HepG2 (cell line): ENCODE results near the gene CLASRP. TPM values are rescaled to one million over a fixed set of nuclear protein-coding genes. Genes with fewer than 3 reads are reported as not detected.

Experiments
- CENPT ChIP-seq: sonication (generic); formaldehyde crosslinking; IDR thresholded peaks from 2 replicates; pipeline ENCODE4 v1.8.0; 2022; ENCODE audit warnings: low read depth, mild to moderate bottlenecking, moderate library complexity, missing genetic modification reagents
- CENPX ChIP-seq: sonication (generic); formaldehyde crosslinking; IDR thresholded peaks from 2 replicates; pipeline ENCODE4 v1.9.0; 2021; ENCODE audit warnings: mild to moderate bottlenecking, missing genetic modification reagents, moderate library complexity
- CREBL2 ChIP-seq: sonication (generic); formaldehyde crosslinking; IDR thresholded peaks from 2 replicates; pipeline ENCODE4 v1.8.1; 2023; ENCODE audit warnings: missing genetic modification reagents, mild to moderate bottlenecking, borderline replicate concordance
- EHMT2 ChIP-seq: fragments of 200-600 bp; sonication (generic); IDR thresholded peaks from 2 replicates; pipeline ENCODE4 v1.7.0; 2017; ENCODE audit warnings: antibody characterized with exemption, low read depth, low read length, borderline replicate concordance
- FOXK1 ChIP-seq: sonication (generic); formaldehyde crosslinking; IDR thresholded peaks from 2 replicates; pipeline ENCODE4 v1.4.0; 2020; ENCODE audit warnings: low read depth, missing genetic modification reagents, borderline replicate concordance
- FOXM1 ChIP-seq: sonication (generic); formaldehyde crosslinking; IDR thresholded peaks from 2 replicates; pipeline ENCODE4 v1.5.0; 2020; ENCODE audit warnings: missing genetic modification reagents
- GTF2F1 ChIP-seq: fragments of 150-350 bp; IDR thresholded peaks from 2 replicates; pipeline ENCODE4 v1.6.1; 2014; ENCODE audit warnings: low read length
- MTA3 ChIP-seq: sonication (generic); formaldehyde crosslinking; IDR thresholded peaks from 2 replicates; pipeline ENCODE4 v1.4.0; 2020; ENCODE audit warnings: missing genetic modification reagents
- MYC ChIP-seq: sonication (generic); formaldehyde crosslinking; IDR thresholded peaks from 2 replicates; pipeline ENCODE4 v1.9.0; 2021; ENCODE audit warnings: missing genetic modification reagents, borderline replicate concordance
- MYNN ChIP-seq: sonication (generic); formaldehyde crosslinking; IDR thresholded peaks from 2 replicates; pipeline ENCODE4 v1.4.0; 2020; ENCODE audit warnings: mild to moderate bottlenecking, low read depth, missing genetic modification reagents
- NCOA5 ChIP-seq: sonication (generic); formaldehyde crosslinking; IDR thresholded peaks from 2 replicates; pipeline ENCODE4 v1.4.0; 2020; ENCODE audit warnings: missing genetic modification reagents
- PPARG ChIP-seq: conservative IDR thresholded peaks from 2 replicates; pipeline ENCODE4 v1.6.1; 2016; ENCODE audit warnings: missing biosample characterization, missing genetic modification reagents
- PRPF4 ChIP-seq: fragments of 200-400 bp; formaldehyde crosslinking; IDR thresholded peaks from 2 replicates; pipeline ENCODE4 v1.6.1; 2016; ENCODE audit warnings: low read length, low read depth; ENCODE audit not compliant: poor library complexity, severe bottlenecking
- SALL1 ChIP-seq: sonication (generic); formaldehyde crosslinking; IDR thresholded peaks from 2 replicates; pipeline ENCODE4 v1.8.0; 2022; ENCODE audit warnings: mild to moderate bottlenecking, missing genetic modification reagents
- SPEN ChIP-seq: sonication (generic); formaldehyde crosslinking; IDR thresholded peaks from 2 replicates; pipeline ENCODE4 v1.5.1; 2020; ENCODE audit warnings: low read depth, mild to moderate bottlenecking, missing genetic modification reagents
- THYN1 ChIP-seq: sonication (generic); formaldehyde crosslinking; IDR thresholded peaks from 2 replicates; pipeline ENCODE4 v1.8.1; 2023; ENCODE audit warnings: low read depth, mild to moderate bottlenecking, moderate library complexity, missing genetic modification reagents, borderline replicate concordance
- ZFP36 ChIP-seq: fragments of 150-350 bp; IDR thresholded peaks from 2 replicates; pipeline ENCODE4 v1.6.1; 2018; ENCODE audit warnings: borderline replicate concordance, low read length, low read depth; ENCODE audit not compliant: partially characterized antibody
- ZMYM2 ChIP-seq: sonication (generic); formaldehyde crosslinking; IDR thresholded peaks from 2 replicates; pipeline ENCODE4 v1.8.0; 2022; ENCODE audit warnings: mild to moderate bottlenecking, missing genetic modification reagents
- ZNF138 ChIP-seq: sonication (generic); formaldehyde crosslinking; IDR thresholded peaks from 2 replicates; pipeline ENCODE4 v1.5.0; 2020; ENCODE audit warnings: mild to moderate bottlenecking, low read depth, missing genetic modification reagents
- ZNF205 ChIP-seq: IDR thresholded peaks from 2 replicates; pipeline ENCODE4 v1.6.1; 2018; ENCODE audit warnings: missing biosample characterization, missing genetic modification reagents
- ZNF234 ChIP-seq: sonication (generic); formaldehyde crosslinking; conservative IDR thresholded peaks from 2 replicates; pipeline ENCODE4 v1.5.1; 2020; ENCODE audit warnings: mild to moderate bottlenecking, missing genetic modification reagents
- ZNF30 ChIP-seq: sonication (generic); formaldehyde crosslinking; IDR thresholded peaks from 2 replicates; pipeline ENCODE4 v1.5.0; 2020; ENCODE audit warnings: mild to moderate bottlenecking, missing genetic modification reagents
- ZNF501 ChIP-seq: sonication (generic); formaldehyde crosslinking; IDR thresholded peaks from 2 replicates; pipeline ENCODE4 v1.5.1; 2020; ENCODE audit warnings: mild to moderate bottlenecking, moderate library complexity, missing genetic modification reagents
- ZNF549 ChIP-seq: sonication (generic); formaldehyde crosslinking; IDR thresholded peaks from 2 replicates; pipeline ENCODE4 v1.5.0; 2020; ENCODE audit warnings: missing genetic modification reagents
- ZNF567 ChIP-seq: sonication (generic); formaldehyde crosslinking; IDR thresholded peaks from 2 replicates; pipeline ENCODE4 v1.8.1; 2023; ENCODE audit warnings: mild to moderate bottlenecking, missing genetic modification reagents, borderline replicate concordance
- ZNF652 ChIP-seq: IDR thresholded peaks from 2 replicates; pipeline ENCODE4 v1.6.1; 2016; ENCODE audit warnings: low read depth, borderline replicate concordance
- ZNF878 ChIP-seq: sonication (generic); formaldehyde crosslinking; IDR thresholded peaks from 2 replicates; pipeline ENCODE4 v1.8.1; 2023; ENCODE audit warnings: mild to moderate bottlenecking, missing genetic modification reagents, moderate library complexity
- polyA plus RNA-seq, 8 experiments: library from polyadenylated mRNA; depleted of rRNA in 3 of 8; stranded (reverse) in 7 of 8; unstranded in 1 of 8; fragments of >200 nt; fragmentation: Illumina TruSeq in 4 of 8; extraction: Trizol in 4 of 8; gene quantifications; 2 replicates each; pipeline versions ENCODE4 v1.2.1 to v1.2.3, GENCODE V29; 2011 to 2016; ENCODE audit warnings: low read depth in 4 of 8, missing spikeins in 1 of 8, mixed read lengths in 1 of 8; ENCODE audit not compliant: insufficient read depth in 1 of 8
- total RNA-seq, 5 experiments: library from RNA; depleted of rRNA; stranded (reverse); fragments of >200 nt; fragmentation: Illumina TruSeq; extraction: Trizol; gene quantifications; 2 replicates each; pipeline ENCODE4 v1.2.3, GENCODE V29; 2016; ENCODE audit warnings: low read depth in 1 of 5
- TF ChIP-seq, protein P1 (sequence below): sonication (generic); formaldehyde crosslinking; IDR thresholded peaks from 2 replicates; pipeline ENCODE4 v1.4.0; 2020; ENCODE audit warnings: missing genetic modification reagents, borderline replicate concordance

The CLASRP gene
- total and polyA plus RNA-seq, 2 of the 13 experiments (the other 11 are each of a cell fraction or from before 2014, with no cell fraction given) = 32.0 to 51.4 TPM

DNA sequence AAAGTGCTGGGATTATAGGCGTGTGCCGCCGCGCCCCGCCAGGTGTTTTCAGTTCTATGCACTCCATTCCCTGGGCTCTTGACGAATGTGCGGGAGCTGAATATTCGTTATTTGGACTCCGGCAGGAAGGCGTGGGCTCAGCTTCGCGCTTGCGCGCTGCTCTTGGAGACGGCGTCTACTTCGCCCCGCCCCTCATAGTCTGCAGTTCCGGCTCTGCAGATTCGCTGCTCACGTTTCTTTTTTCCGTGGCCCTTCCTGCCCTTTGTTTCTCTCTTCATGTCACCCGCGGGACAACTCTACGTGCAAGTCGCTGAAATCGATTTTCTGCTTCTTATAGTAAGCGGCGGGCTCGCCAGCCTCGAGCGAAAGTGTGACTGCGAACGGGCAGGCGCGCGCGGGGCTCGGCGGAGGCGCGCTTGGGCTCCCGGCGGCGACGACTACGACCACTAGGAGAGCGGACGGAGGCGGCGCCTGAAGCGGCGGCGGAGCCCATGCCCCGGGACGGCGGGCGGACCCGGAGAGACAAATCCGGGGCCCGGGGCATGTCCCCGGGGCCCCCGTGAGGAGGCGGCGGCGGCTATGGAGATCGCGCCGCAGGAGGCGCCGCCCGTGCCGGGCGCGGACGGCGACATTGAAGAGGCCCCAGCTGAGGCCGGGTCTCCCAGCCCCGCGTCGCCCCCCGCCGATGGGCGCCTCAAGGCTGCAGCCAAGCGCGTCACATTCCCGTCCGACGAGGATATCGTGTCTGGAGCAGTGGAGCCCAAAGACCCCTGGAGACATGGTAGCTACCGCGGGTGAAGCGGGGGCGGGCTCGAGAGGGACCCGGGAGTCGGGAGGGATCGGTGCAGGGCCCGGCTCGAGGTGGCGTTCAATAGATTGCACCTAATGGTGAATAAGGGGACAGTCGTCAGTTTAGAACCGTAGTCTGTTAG lies 54.2 kb downstream of the CLASRP start, which contains the start of gene PPP1R37 (continued):
- TF ChIP-seq PRPF4 (no peak), ZNF234 (CRISPR knock-in tag) (no peak), CREBL2 (CRISPR knock-in tag) (no peak), CENPT (no peak), NCOA5 (CRISPR knock-in tag) (no peak), SPEN (CRISPR knock-in tag) (peak; percentile 95), PPARG (CRISPR knock-in tag) (no peak), CENPX (CRISPR knock-in tag) (no peak), GTF2F1 (no peak), ZNF652 (CRISPR knock-in tag) (no peak), ZNF567 (CRISPR knock-in tag) (peak; percentile 83; the same call in 1 of the 2 replicates), MYC (CRISPR knock-in tag) (peak; percentile 63; the same call in 1 of the 2 replicates), MTA3 (no peak), THYN1 (no peak), EHMT2 (no peak), ZFP36 (no peak), FOXM1 (CRISPR knock-in tag) (no peak), ZNF501 (CRISPR knock-in tag) (peak; percentile 80), ZNF205 (CRISPR knock-in tag) (peak; percentile 61; the same call in 1 of the 2 replicates), SALL1 (CRISPR knock-in tag) (peak; percentile 78; the same call in 1 of the 2 replicates), ZNF878 (CRISPR knock-in tag) (no peak), FOXK1 (CRISPR knock-in tag) (peak; percentile 48; the same call in 1 of the 2 replicates), ZMYM2 (CRISPR knock-in tag) (no peak), ZNF30 (CRISPR knock-in tag) (no peak), ZNF138 (CRISPR knock-in tag) (no peak), MYNN (CRISPR knock-in tag) (no peak; the same call in 1 of the 2 replicates), ZNF549 (CRISPR knock-in tag) (no peak)
- TF ChIP-seq, protein P1, sequence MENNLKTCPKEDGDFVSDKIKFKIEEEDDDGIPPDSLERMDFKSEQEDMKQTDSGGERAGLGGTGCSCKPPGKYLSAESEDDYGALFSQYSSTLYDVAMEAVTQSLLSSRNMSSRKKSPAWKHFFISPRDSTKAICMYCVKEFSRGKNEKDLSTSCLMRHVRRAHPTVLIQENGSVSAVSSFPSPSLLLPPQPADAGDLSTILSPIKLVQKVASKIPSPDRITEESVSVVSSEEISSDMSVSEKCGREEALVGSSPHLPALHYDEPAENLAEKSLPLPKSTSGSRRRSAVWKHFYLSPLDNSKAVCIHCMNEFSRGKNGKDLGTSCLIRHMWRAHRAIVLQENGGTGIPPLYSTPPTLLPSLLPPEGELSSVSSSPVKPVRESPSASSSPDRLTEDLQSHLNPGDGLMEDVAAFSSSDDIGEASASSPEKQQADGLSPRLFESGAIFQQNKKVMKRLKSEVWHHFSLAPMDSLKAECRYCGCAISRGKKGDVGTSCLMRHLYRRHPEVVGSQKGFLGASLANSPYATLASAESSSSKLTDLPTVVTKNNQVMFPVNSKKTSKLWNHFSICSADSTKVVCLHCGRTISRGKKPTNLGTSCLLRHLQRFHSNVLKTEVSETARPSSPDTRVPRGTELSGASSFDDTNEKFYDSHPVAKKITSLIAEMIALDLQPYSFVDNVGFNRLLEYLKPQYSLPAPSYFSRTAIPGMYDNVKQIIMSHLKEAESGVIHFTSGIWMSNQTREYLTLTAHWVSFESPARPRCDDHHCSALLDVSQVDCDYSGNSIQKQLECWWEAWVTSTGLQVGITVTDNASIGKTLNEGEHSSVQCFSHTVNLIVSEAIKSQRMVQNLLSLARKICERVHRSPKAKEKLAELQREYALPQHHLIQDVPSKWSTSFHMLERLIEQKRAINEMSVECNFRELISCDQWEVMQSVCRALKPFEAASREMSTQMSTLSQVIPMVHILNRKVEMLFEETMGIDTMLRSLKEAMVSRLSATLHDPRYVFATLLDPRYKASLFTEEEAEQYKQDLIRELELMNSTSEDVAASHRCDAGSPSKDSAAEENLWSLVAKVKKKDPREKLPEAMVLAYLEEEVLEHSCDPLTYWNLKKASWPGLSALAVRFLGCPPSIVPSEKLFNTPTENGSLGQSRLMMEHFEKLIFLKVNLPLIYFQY (CRISPR knock-in tag) = 0 out of 2 replicates have a peak, but pooled peaks have one; percentile 10
